A549 (cell line): ENCODE data around the gene RPRD1A. TPM values are rescaled to one million over a fixed set of nuclear protein-coding genes. Genes with fewer than 3 reads are reported as not detected.

Experiments used
- ATAC-seq, 2 experiments: fragments of 200-7000 bp in 1 of 2; fragments of >200 bp in 1 of 2; cut with Nextera tagmentation in 1 of 2; cut with Tn5 transposase in 1 of 2; 3 replicates each; pipeline versions ENCODE4 v1.8.0 to v1.9.1; 2018 to 2020; ENCODE audit warnings: mild to moderate bottlenecking in 1 of 2, moderate library complexity in 1 of 2
- CTCF ChIA-PET: fragments of 300-600 bp; sonication (Branson Sonifier 250); formaldehyde crosslinking; extraction: SDS; loops from one replicate; lab custom pipeline; 2021; ENCODE audit warnings: antibody characterized with exemption, inconsistent platforms; lab: Yijun Ruan, JAX
- POLR2A ChIA-PET: fragments of 350-600 bp; formaldehyde crosslinking; extraction: SDS; loops from one replicate; lab custom pipeline; 2021; ENCODE audit warnings: antibody characterized with exemption, inconsistent platforms; lab: Yijun Ruan, JAX
- DNase-seq, 2 experiments: peaks; one replicate each; pipeline versions ENCODE4 v3.0.0 to v3.0.0-alpha.2; 2011 to 2016; ENCODE audit warnings: low read depth in 1 of 2, low spot score in 1 of 2
- FAIRE-seq: peaks from 2 replicates; lab custom pipeline; 2011; peaks lifted over from hg19 to GRCh38; lab: Jason Lieb, UNC
- H3K27ac ChIP-seq, 2 experiments: fragments of >200 bp; sonication (Bioruptor Twin); formaldehyde crosslinking; 3 replicates each; pipeline ENCODE4 v1.5.1; 2016 to 2017
- H3K4me1 ChIP-seq: fragments of >200 bp; sonication (Bioruptor Twin); formaldehyde crosslinking; 3 replicates; pipeline ENCODE4 v1.6.1; 2016
- H3K4me2 ChIP-seq: fragments of >200 bp; sonication (Bioruptor Twin); formaldehyde crosslinking; 3 replicates; pipeline ENCODE4 v1.6.1; 2016
- H3K4me3 ChIP-seq: fragments of >200 bp; sonication (Bioruptor Twin); formaldehyde crosslinking; 3 replicates; pipeline ENCODE4 v1.5.1; 2016
- H3K9me3 ChIP-seq: fragments of >200 bp; sonication (Bioruptor Twin); formaldehyde crosslinking; 3 replicates; pipeline ENCODE4 v1.6.1; 2016
- ATOH8 ChIP-seq: fragments of 250-450 bp; sonication (Bioruptor Pico); IDR thresholded peaks from 2 replicates; pipeline ENCODE4 v1.5.0; 2020; ENCODE audit warnings: low read depth, mild to moderate bottlenecking, moderate library complexity
- CBX2 ChIP-seq: fragments of 200-600 bp; sonication (generic); IDR thresholded peaks from 2 replicates; pipeline ENCODE4 v1.6.1; 2016; ENCODE audit warnings: low read depth, mild to moderate bottlenecking, borderline replicate concordance
- CBX8 ChIP-seq: fragments of 200-600 bp; sonication (generic); IDR thresholded peaks from 2 replicates; pipeline ENCODE4 v1.6.1; 2016
- EHF ChIP-seq: fragments of 250-450 bp; sonication (Bioruptor Pico); IDR thresholded peaks from 2 replicates; pipeline ENCODE4 v1.5.0; 2020; ENCODE audit warnings: mild to moderate bottlenecking
- EHMT2 ChIP-seq: fragments of 200-600 bp; sonication (generic); IDR thresholded peaks from 2 replicates; pipeline ENCODE4 v1.6.1; 2016; ENCODE audit warnings: antibody characterized with exemption, low read depth, mild to moderate bottlenecking, moderate library complexity
- ELK1 ChIP-seq: fragments of 150-350 bp; IDR thresholded peaks from 2 replicates; pipeline ENCODE4 v1.6.1; 2014; ENCODE audit warnings: low read depth, mild to moderate bottlenecking, low read length
- EP300 ChIP-seq, 2 experiments: fragments of >200 bp; sonication (Bioruptor Twin); formaldehyde crosslinking; IDR thresholded peaks; 2 replicates in 1 of 2; 3 replicates in 1 of 2; pipeline ENCODE4 v1.6.1; 2016 to 2017
- FOSL2 ChIP-seq, 2 experiments: fragments of 450-650 bp in 1 of 2; fragments of >200 bp in 1 of 2; sonication (Bioruptor Twin) in 1 of 2; formaldehyde crosslinking; IDR thresholded peaks; 2 replicates each; pipeline versions ENCODE4 v1.5.0 to v1.6.1; 2016 to 2020; ENCODE audit warnings: mild to moderate bottlenecking in 1 of 2, moderate library complexity in 1 of 2
- GATA3 ChIP-seq: IDR thresholded peaks from 2 replicates; pipeline ENCODE4 v1.6.1; 2012; ENCODE audit warnings: borderline replicate concordance
- HDAC2 ChIP-seq: fragments of 200-600 bp; sonication (generic); IDR thresholded peaks from 2 replicates; pipeline ENCODE4 v1.6.1; 2016
- HES2 ChIP-seq: fragments of >200 bp; sonication (Bioruptor Twin); formaldehyde crosslinking; IDR thresholded peaks from 2 replicates; pipeline ENCODE4 v1.6.1; 2016
- HEYL ChIP-seq: fragments of 250-450 bp; sonication (Bioruptor Pico); IDR thresholded peaks from 2 replicates; pipeline ENCODE4 v1.8.0; 2021; ENCODE audit warnings: mild to moderate bottlenecking, moderate library complexity
- HOXA7 ChIP-seq: fragments of 250-450 bp; sonication (Bioruptor Pico); IDR thresholded peaks from 2 replicates; pipeline ENCODE4 v1.5.0; 2020; ENCODE audit warnings: mild to moderate bottlenecking, moderate library complexity
- HOXB13 ChIP-seq: fragments of 250-450 bp; sonication (Bioruptor Pico); IDR thresholded peaks from 2 replicates; pipeline ENCODE4 v1.5.0; 2020; ENCODE audit warnings: low read depth, mild to moderate bottlenecking, moderate library complexity
- KDM1A ChIP-seq: fragments of 200-600 bp; sonication (generic); IDR thresholded peaks from 2 replicates; pipeline ENCODE4 v1.6.1; 2016; ENCODE audit warnings: low read depth, mild to moderate bottlenecking
- MAX ChIP-seq: IDR thresholded peaks from 2 replicates; pipeline ENCODE4 v1.6.1; 2012
- MAZ ChIP-seq: fragments of 150-350 bp; IDR thresholded peaks from 2 replicates; pipeline ENCODE4 v1.6.1; 2014; ENCODE audit warnings: antibody characterized with exemption, low read depth, low read length, borderline replicate concordance
- NR3C1 ChIP-seq: fragments of >200 bp; sonication (Bioruptor Twin); formaldehyde crosslinking; IDR thresholded peaks from 3 replicates; pipeline ENCODE4 v1.6.1; 2017
- PHF8 ChIP-seq: fragments of 200-600 bp; sonication (generic); IDR thresholded peaks from 2 replicates; pipeline ENCODE4 v1.6.1; 2016; ENCODE audit warnings: low read depth, mild to moderate bottlenecking, antibody characterized with exemption, moderate library complexity, borderline replicate concordance
- POLR2A ChIP-seq: IDR thresholded peaks from 2 replicates; pipeline ENCODE4 v1.6.1; 2012; ENCODE audit warnings: mild to moderate bottlenecking, low read length
- POLR2AphosphoS2 ChIP-seq: conservative IDR thresholded peaks from 2 replicates; pipeline ENCODE4 v1.6.1; 2012; ENCODE audit warnings: low read length, improper control_type of control experiment, inconsistent platforms
- ZSCAN20 ChIP-seq: fragments of 250-450 bp; sonication (Bioruptor Pico); IDR thresholded peaks from 2 replicates; pipeline ENCODE4 v1.8.0; 2022; ENCODE audit warnings: mild to moderate bottlenecking, moderate library complexity
- WGBS: methylation state at CpG from one replicate; pipeline ENCODE4 v1.1.6; 2017; ENCODE audit errors: missing lambda C conversion rate; 5-methylcytosine and 5-hydroxymethylcytosine counted together
- polyA plus RNA-seq, 4 experiments: library from polyadenylated mRNA; depleted of rRNA in 3 of 4; stranded (reverse); fragments of >200 nt; fragmentation: RNase III in 1 of 4; extraction: RNeasy Plus Mini Kit Qiagen cat#74134 plus additional on column Dnase treatment in 1 of 4; gene quantifications; 2 replicates in 3 of 4; 3 replicates in 1 of 4; pipeline ENCODE4 v1.2.3, GENCODE V29; 2011 to 2017
- TF ChIP-seq, protein P1 (sequence below): fragments of >200 bp; sonication (Bioruptor Twin); formaldehyde crosslinking; IDR thresholded peaks from 3 replicates; pipeline ENCODE4 v1.5.1; 2016

Gene RPRD1A
- polyA plus RNA-seq, 2 of the 4 experiments (the other 2 are of a cell fraction): 25.8 to 58.2 TPM

GRCh38 chr18:36108601-36109000 lies 41.2 kb upstream of the RPRD1A start (continued):
- TF ChIP-seq, protein P1, sequence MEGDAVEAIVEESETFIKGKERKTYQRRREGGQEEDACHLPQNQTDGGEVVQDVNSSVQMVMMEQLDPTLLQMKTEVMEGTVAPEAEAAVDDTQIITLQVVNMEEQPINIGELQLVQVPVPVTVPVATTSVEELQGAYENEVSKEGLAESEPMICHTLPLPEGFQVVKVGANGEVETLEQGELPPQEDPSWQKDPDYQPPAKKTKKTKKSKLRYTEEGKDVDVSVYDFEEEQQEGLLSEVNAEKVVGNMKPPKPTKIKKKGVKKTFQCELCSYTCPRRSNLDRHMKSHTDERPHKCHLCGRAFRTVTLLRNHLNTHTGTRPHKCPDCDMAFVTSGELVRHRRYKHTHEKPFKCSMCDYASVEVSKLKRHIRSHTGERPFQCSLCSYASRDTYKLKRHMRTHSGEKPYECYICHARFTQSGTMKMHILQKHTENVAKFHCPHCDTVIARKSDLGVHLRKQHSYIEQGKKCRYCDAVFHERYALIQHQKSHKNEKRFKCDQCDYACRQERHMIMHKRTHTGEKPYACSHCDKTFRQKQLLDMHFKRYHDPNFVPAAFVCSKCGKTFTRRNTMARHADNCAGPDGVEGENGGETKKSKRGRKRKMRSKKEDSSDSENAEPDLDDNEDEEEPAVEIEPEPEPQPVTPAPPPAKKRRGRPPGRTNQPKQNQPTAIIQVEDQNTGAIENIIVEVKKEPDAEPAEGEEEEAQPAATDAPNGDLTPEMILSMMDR: no peak
- TF ChIP-seq EP300 (IDR thresholded peaks at IDR 0.05): no peak

GRCh38 chr18:36108196-36108595 lies 40.8 kb upstream of the RPRD1A start:
- 44% methylated on average over 2 of the region's 2 CpGs for WGBS
- TF ChIP-seq KDM1A (no peak), PHF8 (no peak), EHMT2 (no peak), HOXB13 (CRISPR knock-in tag) (no peak), HOXA7 (CRISPR knock-in tag) (no peak), FOSL2 (IDR thresholded peaks at IDR 0.05) (no peak), FOSL2 (CRISPR knock-in tag; IDR thresholded peaks at IDR 0.05) (no peak), MAZ (no peak), EP300 (IDR thresholded peaks at IDR 0.05) (no peak), ZSCAN20 (CRISPR knock-in tag) (no peak), HES2 (no peak), GATA3 (no peak), HEYL (CRISPR knock-in tag) (no peak), CBX8 (no peak), ATOH8 (CRISPR knock-in tag) (no peak)
- TF ChIP-seq, all 56 proteins: peak for 0
- ATAC-seq (no peak), FAIRE-seq (no peak), DNase-seq (no peak)
- no peaks in the 10 kb centered on the region for H3K4me1 ChIP-seq
- no peaks in the 10 kb centered on the region for H3K9me3 ChIP-seq
- no peak overlapping the region for H3K4me2 ChIP-seq
- CTCF ChIA-PET: interaction anchor here (1.4 kb wide), 1 partner anchor 11 kb away, joined by 3 read pairs; no protein-coding TSS in a partner anchor
- H3K4me3 ChIP-seq: no peak overlapping the region
- POLR2A ChIA-PET: no interaction called here
- H3K27ac ChIP-seq: no peak overlapping the region

- ChIA-PET CTCF (interaction anchor here (0.7 to 1.4 kb wide), 3 partner anchors 10 to 177 kb away, joined by 3 read pairs; no protein-coding TSS in a partner anchor), POLR2A (no interaction called here)
These were observed 40.1 kb upstream of the RPRD1A start for GRCh38 chr18:36107477-36107876.

More at GRCh38 chr18:36107477-36107876, 40.1 kb upstream of the RPRD1A start:
- no peak for TF ChIP-seq CBX2
- no peak for TF ChIP-seq ELK1
- TF ChIP-seq EHF: no peak
- TF ChIP-seq POLR2A: no peak
- no peak for TF ChIP-seq HDAC2
- TF ChIP-seq POLR2AphosphoS2: no peak
- no peak for TF ChIP-seq MAX
- TF ChIP-seq NR3C1: no peak
- no peak for TF ChIP-seq HOXB13 (CRISPR knock-in tag)
- ATAC-seq: no peak
- Histone ChIP-seq H3K4me2 (no peak overlapping the region), H3K27ac (no peak overlapping the region), H3K4me1 (no peaks in the 10 kb centered on the region), H3K4me3 (no peak overlapping the region), H3K9me3 (no peaks in the 10 kb centered on the region)
- no peak for DNase-seq
- no peak for FAIRE-seq
